ENCODE measurements around the gene KLK6. TPM values are rescaled to one million over a fixed set of nuclear protein-coding genes. Genes with fewer than 3 reads are reported as not detected.

The KLK6 gene
- total and polyA plus RNA-seq, 2 of the 13 experiments (the other 11 are each of a cell fraction or from before 2014, with no cell fraction given), result 0.15 to 1.8 TPM

DNA sequence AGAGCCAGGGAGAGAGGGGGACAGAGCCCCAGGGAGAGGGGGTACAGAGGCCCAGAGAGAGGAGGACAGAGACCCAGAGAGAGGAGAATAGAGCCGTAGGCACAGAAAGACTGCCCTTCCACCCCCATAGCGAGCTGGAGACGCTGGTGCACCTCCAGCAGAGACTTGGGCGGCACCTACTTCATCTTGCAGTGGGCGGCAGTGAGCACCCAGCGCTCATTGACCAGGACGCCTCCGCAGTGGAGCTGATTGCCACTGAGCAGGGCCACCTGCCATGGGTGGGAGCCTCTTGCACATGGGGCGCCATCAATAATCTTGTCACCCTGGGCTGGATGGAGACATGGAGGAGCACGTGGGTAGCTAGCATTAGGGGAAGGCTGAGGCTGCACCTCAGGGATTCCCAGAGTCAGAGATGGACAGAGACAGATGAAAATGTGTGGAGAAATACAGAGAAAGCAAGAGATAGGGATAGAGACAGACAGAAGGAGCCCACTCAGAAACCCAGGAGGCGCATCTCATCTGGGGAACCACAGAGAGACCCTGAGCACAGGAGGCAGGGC is 12.3 kb upstream of the KLK6 start (continued):
- TF ChIP-seq SOX5 (CRISPR knock-in tag; IDR thresholded peaks at IDR 0.05; ENCODE audit: borderline replicate concordance) (no peak), ZNF570 (CRISPR knock-in tag; IDR thresholded peaks at IDR 0.05; ENCODE audit: borderline replicate concordance) (no peak), HDAC1 (CRISPR knock-in tag; IDR thresholded peaks at IDR 0.05) (no peak)
- TF ChIP-seq, protein P1, sequence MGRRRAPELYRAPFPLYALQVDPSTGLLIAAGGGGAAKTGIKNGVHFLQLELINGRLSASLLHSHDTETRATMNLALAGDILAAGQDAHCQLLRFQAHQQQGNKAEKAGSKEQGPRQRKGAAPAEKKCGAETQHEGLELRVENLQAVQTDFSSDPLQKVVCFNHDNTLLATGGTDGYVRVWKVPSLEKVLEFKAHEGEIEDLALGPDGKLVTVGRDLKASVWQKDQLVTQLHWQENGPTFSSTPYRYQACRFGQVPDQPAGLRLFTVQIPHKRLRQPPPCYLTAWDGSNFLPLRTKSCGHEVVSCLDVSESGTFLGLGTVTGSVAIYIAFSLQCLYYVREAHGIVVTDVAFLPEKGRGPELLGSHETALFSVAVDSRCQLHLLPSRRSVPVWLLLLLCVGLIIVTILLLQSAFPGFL (CRISPR knock-in tag; IDR thresholded peaks at IDR 0.05), result no peak
- TF ChIP-seq, protein P2, sequence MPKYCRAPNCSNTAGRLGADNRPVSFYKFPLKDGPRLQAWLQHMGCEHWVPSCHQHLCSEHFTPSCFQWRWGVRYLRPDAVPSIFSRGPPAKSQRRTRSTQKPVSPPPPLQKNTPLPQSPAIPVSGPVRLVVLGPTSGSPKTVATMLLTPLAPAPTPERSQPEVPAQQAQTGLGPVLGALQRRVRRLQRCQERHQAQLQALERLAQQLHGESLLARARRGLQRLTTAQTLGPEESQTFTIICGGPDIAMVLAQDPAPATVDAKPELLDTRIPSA (CRISPR knock-in tag; IDR thresholded peaks at IDR 0.05; ENCODE audit: borderline replicate concordance), result no peak

DNA sequence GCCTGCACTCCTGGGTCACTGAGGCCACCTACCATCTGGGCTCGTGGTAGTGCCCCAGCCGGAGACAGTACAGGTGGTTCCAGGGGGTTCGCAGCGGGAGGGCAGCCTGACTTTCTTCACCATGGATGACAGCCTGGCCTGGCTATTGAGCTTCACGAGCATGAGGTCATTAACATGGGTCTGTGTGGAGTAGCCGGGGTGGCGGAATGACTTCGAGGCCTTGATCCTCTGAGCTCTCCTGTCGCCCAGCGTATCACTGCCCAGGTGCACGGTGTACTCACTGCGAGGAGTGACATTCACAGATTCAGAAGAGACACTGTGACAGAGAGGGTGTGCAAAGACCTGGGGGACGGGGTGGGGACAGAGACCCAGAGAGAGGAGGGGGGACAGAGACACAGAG is 10.8 kb upstream of the KLK6 start:
- FAIRE-seq, result no peak
- TF ChIP-seq PITX1 (CRISPR knock-in tag; IDR thresholded peaks at IDR 0.05), result no peak
- no peak for TF ChIP-seq ZNF841 (CRISPR knock-in tag; IDR thresholded peaks at IDR 0.05; ENCODE audit: borderline replicate concordance)
- TF ChIP-seq, protein P3, sequence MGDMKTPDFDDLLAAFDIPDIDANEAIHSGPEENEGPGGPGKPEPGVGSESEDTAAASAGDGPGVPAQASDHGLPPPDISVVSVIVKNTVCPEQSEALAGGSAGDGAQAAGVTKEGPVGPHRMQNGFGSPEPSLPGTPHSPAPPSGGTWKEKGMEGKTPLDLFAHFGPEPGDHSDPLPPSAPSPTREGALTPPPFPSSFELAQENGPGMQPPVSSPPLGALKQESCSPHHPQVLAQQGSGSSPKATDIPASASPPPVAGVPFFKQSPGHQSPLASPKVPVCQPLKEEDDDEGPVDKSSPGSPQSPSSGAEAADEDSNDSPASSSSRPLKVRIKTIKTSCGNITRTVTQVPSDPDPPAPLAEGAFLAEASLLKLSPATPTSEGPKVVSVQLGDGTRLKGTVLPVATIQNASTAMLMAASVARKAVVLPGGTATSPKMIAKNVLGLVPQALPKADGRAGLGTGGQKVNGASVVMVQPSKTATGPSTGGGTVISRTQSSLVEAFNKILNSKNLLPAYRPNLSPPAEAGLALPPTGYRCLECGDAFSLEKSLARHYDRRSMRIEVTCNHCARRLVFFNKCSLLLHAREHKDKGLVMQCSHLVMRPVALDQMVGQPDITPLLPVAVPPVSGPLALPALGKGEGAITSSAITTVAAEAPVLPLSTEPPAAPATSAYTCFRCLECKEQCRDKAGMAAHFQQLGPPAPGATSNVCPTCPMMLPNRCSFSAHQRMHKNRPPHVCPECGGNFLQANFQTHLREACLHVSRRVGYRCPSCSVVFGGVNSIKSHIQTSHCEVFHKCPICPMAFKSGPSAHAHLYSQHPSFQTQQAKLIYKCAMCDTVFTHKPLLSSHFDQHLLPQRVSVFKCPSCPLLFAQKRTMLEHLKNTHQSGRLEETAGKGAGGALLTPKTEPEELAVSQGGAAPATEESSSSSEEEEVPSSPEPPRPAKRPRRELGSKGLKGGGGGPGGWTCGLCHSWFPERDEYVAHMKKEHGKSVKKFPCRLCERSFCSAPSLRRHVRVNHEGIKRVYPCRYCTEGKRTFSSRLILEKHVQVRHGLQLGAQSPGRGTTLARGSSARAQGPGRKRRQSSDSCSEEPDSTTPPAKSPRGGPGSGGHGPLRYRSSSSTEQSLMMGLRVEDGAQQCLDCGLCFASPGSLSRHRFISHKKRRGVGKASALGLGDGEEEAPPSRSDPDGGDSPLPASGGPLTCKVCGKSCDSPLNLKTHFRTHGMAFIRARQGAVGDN (CRISPR knock-in tag; IDR thresholded peaks at IDR 0.05), result no peak
- no peak for TF ChIP-seq ZNF792 (CRISPR knock-in tag; IDR thresholded peaks at IDR 0.05)
- no peak for TF ChIP-seq RORA (CRISPR knock-in tag; IDR thresholded peaks at IDR 0.05)
- TF ChIP-seq KLF12 (CRISPR knock-in tag; IDR thresholded peaks at IDR 0.05; ENCODE audit: borderline replicate concordance), result no peak
- TF ChIP-seq PHF21A (CRISPR knock-in tag; IDR thresholded peaks at IDR 0.05), result no peak
- TF ChIP-seq FOSL2 (CRISPR knock-in tag; IDR thresholded peaks at IDR 0.05), result no peak
- TF ChIP-seq, protein P4, sequence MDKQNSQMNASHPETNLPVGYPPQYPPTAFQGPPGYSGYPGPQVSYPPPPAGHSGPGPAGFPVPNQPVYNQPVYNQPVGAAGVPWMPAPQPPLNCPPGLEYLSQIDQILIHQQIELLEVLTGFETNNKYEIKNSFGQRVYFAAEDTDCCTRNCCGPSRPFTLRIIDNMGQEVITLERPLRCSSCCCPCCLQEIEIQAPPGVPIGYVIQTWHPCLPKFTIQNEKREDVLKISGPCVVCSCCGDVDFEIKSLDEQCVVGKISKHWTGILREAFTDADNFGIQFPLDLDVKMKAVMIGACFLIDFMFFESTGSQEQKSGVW (CRISPR knock-in tag; IDR thresholded peaks at IDR 0.05; ENCODE audit: borderline replicate concordance), result no peak
- TF ChIP-seq MEIS1 (CRISPR knock-in tag; IDR thresholded peaks at IDR 0.05; ENCODE audit: borderline replicate concordance), result no peak
- no peak for TF ChIP-seq HNF4A (CRISPR knock-in tag; IDR thresholded peaks at IDR 0.05)
- Histone ChIP-seq H4K20me1 (ENCODE audit: insufficient read depth, low read length) (no peaks in the 10 kb centered on the region), H3K27me3 (ENCODE audit: control insufficient read depth in 1 of 2, insufficient read depth in 2 of 2, low read length in 2 of 2) (no peaks in the 10 kb centered on the region; a peak in 1 of 5 replicates), H3K4me1 (ENCODE audit: insufficient read depth, low read length) (no peaks in the 10 kb centered on the region), H3K4me3 (replicated peaks in 1 of 3; ENCODE audit: insufficient read depth in 1 of 3, low read depth in 2 of 3, low read length in 3 of 3) (no peak overlapping the region), H3K79me2 (ENCODE audit: insufficient read depth, low read length) (no peaks in the 10 kb centered on the region), H3K9me3 (ENCODE audit: low read length) (no peaks in the 10 kb centered on the region), H3K27ac (ENCODE audit: extremely low read length, insufficient read depth, low read length) (no peak overlapping the region), H2AFZ (ENCODE audit: low read length) (no peak overlapping the region), H3K36me3 (replicated peaks in 1 of 2; ENCODE audit: control insufficient read depth in 1 of 2, insufficient read depth in 2 of 2, low read length in 2 of 2) (no peaks in the 10 kb centered on the region), H3K9ac (ENCODE audit: insufficient read depth, low read depth, low read length) (no peak overlapping the region), H3K4me2 (ENCODE audit: low read depth, low read length) (no peak overlapping the region)
- 13% methylated on average over 6 of the region's 13 CpGs for WGBS (ENCODE audit: low lambda C conversion rate)
- in situ Hi-C loops (cut with HindIII; ENCODE audit: extremely low pct_ligation_motif_present, low pct_unique_long_range_greater_than_20kb), result no loop called here
- peak; percentile 53 for ATAC-seq
- DNase-seq (ENCODE audit: low spot score), result no peak
- intact Hi-C loops (cut with micrococcal nuclease; ENCODE audit: unreplicated experiment), result no loop called here
- BruUV-seq (replicated peaks), result no TSS peak
- CTCF ChIA-PET (ENCODE audit: low intra/inter-chr PET ratio, low total read pairs), result no interaction called here
- POLR2A ChIA-PET, result no interaction called here

Measured in HepG2 (cell line).